Peyer's patch (tissue), 4 donors: ENCODE results near the gene BEST1. TPM values are rescaled to one million over a fixed set of nuclear protein-coding genes. Genes with fewer than 3 reads are reported as not detected.

ENCODE experiments used
- DNase-seq, 3 donors: peaks; one replicate each; pipeline ENCODE4 v3.0.0-alpha.2; 2017 to 2019
- H3K27ac ChIP-seq, 4 donors: fragments of 200-600 bp; sonication (generic); one replicate each; pipeline ENCODE4 v1.5.1; 2016 to 2019
- H3K27me3 ChIP-seq, 2 donors: fragments of 200-600 bp; sonication (generic); one replicate each; pipeline ENCODE4 v1.5.1; 2019
- H3K36me3 ChIP-seq, 3 donors: fragments of 200-600 bp; sonication (generic); one replicate each; pipeline ENCODE4 v1.5.1; 2016 to 2019
- H3K4me1 ChIP-seq, 4 donors: fragments of 200-600 bp; sonication (generic); one replicate each; pipeline ENCODE4 v1.5.1; 2016 to 2019
- H3K4me3 ChIP-seq, 4 donors: fragments of 200-600 bp; sonication (generic); 1 replicate in 3 of 4; 2 replicates in 1 of 4; pipeline ENCODE4 v1.5.1; 2016 to 2019; ENCODE audit warnings: mild to moderate bottlenecking in 1 of 4
- H3K9me3 ChIP-seq, 4 donors: fragments of 200-600 bp; sonication (generic); one replicate each; pipeline ENCODE4 v1.5.1; 2016 to 2019; ENCODE audit warnings: mild to moderate bottlenecking in 1 of 4
- POLR2A ChIP-seq, 2 donors: fragments of 450-650 bp; IDR thresholded peaks; one replicate each; pipeline ENCODE4 v1.5.1; 2017; ENCODE audit warnings: antibody characterized with exemption in 2 of 2, mild to moderate bottlenecking in 2 of 2, moderate library complexity in 2 of 2
- total RNA-seq, 4 donors: library from RNA; depleted of rRNA; stranded (reverse); fragments of >200 nt; gene quantifications; one replicate each; pipeline ENCODE4 v1.1.0, GENCODE V29; 2016
- TF ChIP-seq, protein P1 (sequence below), 6 experiments: fragments of 450-650 bp in 4 of 6; fragments of 200-600 bp in 2 of 6; sonication (generic) in 1 of 6; IDR thresholded peaks; one replicate each; pipeline ENCODE4 v1.5.1; 2017 to 2019; ENCODE audit warnings: antibody characterized with exemption in 6 of 6, mild to moderate bottlenecking in 3 of 6, moderate library complexity in 1 of 6

The BEST1 gene
- total RNA-seq, 4 donors from 2014 or later, result 0.47 to 4.1 (median 2.3) TPM

DNA sequence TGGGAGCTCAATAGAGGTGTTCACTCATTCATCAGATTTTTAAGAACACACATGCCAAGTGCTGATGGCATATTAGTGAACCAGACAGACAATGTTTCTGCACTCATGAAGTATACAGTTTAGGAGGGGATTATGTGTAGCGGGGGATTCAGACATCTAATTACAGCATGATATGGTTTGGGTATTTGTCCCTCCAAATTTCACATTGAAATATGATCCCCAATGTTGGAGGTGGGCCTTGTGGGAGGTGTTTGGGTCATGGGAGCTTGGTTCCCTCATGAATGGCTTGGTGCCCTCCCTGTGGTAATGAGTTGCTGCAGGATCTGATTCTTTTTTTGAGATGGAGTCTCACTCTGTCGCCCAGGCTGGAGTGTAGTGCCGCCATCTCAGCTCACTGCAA is 23.9 kb upstream of the BEST1 start:
- Histone ChIP-seq H3K36me3 (no peaks in the 10 kb centered on the region), H3K27me3 (no peaks in the 10 kb centered on the region), H3K4me1 (peaks cover 0 to 3% (median 0%) of the 10 kb centered on the region in 4 donors), H3K27ac (no peak overlapping the region), H3K9me3 (no peaks in the 10 kb centered on the region), H3K4me3 (no peak overlapping the region)
- no peak for DNase-seq
- TF ChIP-seq, protein P1, sequence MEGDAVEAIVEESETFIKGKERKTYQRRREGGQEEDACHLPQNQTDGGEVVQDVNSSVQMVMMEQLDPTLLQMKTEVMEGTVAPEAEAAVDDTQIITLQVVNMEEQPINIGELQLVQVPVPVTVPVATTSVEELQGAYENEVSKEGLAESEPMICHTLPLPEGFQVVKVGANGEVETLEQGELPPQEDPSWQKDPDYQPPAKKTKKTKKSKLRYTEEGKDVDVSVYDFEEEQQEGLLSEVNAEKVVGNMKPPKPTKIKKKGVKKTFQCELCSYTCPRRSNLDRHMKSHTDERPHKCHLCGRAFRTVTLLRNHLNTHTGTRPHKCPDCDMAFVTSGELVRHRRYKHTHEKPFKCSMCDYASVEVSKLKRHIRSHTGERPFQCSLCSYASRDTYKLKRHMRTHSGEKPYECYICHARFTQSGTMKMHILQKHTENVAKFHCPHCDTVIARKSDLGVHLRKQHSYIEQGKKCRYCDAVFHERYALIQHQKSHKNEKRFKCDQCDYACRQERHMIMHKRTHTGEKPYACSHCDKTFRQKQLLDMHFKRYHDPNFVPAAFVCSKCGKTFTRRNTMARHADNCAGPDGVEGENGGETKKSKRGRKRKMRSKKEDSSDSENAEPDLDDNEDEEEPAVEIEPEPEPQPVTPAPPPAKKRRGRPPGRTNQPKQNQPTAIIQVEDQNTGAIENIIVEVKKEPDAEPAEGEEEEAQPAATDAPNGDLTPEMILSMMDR (IDR thresholded peaks at IDR 0.05), result no peak
- TF ChIP-seq POLR2A (IDR thresholded peaks at IDR 0.05), result no peak

DNA sequence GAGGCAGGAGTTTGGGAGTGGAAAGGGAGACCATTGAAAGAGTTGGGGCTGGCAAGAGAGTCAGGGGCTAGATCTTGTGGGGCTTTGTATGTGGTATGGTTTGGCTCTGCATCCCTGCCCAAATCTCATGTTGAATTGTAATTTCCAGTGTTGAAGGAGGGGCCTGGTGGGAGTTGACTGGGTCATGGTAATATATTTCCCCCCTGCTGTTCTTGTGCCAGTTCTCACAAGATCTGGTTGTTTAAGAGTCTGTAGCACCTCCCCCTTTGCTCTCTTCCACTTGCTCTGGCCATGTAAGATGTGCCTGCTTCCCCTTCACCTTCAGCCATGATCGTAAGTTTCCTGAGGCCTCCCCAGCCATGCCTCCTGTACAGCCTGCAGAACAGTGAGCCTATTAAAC is 22.6 kb upstream of the BEST1 start:
- no peaks in the 10 kb centered on the region for H3K27me3 ChIP-seq
- no peak overlapping the region for H3K27ac ChIP-seq
- no peak for DNase-seq
- H3K4me3 ChIP-seq, result no peak overlapping the region
- TF ChIP-seq, protein P1 (IDR thresholded peaks at IDR 0.05), result no peak
- TF ChIP-seq POLR2A (IDR thresholded peaks at IDR 0.05), result no peak
- H3K4me1 ChIP-seq, result peaks cover 0 to 3% (median 0%) of the 10 kb centered on the region in 4 donors
- H3K9me3 ChIP-seq, result no peaks in the 10 kb centered on the region
- H3K36me3 ChIP-seq, result no peaks in the 10 kb centered on the region

DNA sequence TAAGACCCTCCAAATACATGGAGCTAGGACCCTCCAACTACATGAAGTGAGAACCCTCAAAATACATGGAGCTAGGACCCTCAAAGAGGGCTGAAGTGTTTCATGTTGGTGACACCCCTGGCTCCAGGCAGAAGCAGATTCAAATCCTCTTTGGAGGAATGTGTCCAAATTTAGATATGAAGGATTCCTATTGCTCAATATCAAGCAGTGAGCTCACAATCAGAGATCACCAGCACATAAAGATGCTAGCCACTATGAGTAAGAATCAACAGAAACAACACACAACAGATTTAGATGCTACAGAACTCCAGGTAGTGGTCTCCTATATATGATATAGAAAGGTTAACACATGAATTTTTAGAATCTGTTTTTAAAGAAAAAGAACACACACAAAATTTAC is 21.5 kb upstream of the BEST1 start:
- Histone ChIP-seq H3K27ac (no peak overlapping the region), H3K4me3 (no peak overlapping the region), H3K4me1 (no peaks in the 10 kb centered on the region), H3K36me3 (no peaks in the 10 kb centered on the region), H3K27me3 (no peaks in the 10 kb centered on the region), H3K9me3 (no peaks in the 10 kb centered on the region)
- DNase-seq, result no peak
- TF ChIP-seq POLR2A (IDR thresholded peaks at IDR 0.05), result no peak
- TF ChIP-seq, protein P1 (IDR thresholded peaks at IDR 0.05), result no peak

DNA sequence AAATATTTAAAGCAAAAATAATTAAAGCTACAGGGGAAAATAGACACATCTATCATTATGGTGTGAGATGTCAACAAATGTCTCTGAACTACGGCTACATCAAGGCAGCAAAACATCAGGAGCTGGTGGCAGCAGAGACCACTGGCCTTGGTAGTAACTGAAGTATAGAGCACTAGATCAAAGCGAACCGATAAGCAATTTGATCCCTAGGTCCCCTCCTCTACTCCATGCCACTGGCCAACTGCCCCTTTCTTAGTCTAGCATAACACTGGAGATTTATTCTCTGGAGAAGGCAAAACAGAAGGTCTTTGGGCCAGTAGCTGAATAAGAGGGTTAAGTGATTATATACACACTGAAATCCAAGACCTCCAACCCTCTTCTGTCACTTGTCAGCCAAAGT is 19.2 kb upstream of the BEST1 start:
- Histone ChIP-seq H3K36me3 (no peaks in the 10 kb centered on the region), H3K9me3 (no peaks in the 10 kb centered on the region), H3K27ac (no peak overlapping the region), H3K4me1 (no peaks in the 10 kb centered on the region), H3K27me3 (no peaks in the 10 kb centered on the region), H3K4me3 (no peak overlapping the region)
- TF ChIP-seq, protein P1 (IDR thresholded peaks at IDR 0.05), result no peak
- TF ChIP-seq POLR2A (IDR thresholded peaks at IDR 0.05), result no peak
- DNase-seq, result no peak

DNA sequence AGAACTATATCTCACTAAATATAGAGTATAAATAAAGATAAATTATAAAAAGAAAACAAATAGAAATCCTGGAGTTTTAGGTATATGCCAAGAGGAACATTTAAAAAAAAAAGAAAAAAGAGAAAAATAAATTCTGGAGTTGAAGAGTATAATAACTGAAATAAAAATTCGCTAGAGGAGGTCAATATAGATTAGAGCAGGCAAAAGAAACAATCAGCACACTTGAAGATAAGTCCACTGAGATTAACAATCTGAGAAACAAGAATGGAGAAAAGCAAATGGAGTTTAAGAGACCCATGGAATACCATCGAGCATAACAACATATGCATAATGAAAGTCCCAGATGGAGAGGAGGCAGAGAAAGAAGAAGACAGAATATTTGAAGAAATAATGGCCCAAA is 14.3 kb upstream of the BEST1 start:
- Histone ChIP-seq H3K4me3 (no peak overlapping the region), H3K4me1 (no peaks in the 10 kb centered on the region), H3K27me3 (no peaks in the 10 kb centered on the region), H3K27ac (no peak overlapping the region), H3K9me3 (no peaks in the 10 kb centered on the region), H3K36me3 (no peaks in the 10 kb centered on the region)
- TF ChIP-seq, protein P1 (IDR thresholded peaks at IDR 0.05), result no peak
- TF ChIP-seq POLR2A (IDR thresholded peaks at IDR 0.05), result no peak
- no peak for DNase-seq

DNA sequence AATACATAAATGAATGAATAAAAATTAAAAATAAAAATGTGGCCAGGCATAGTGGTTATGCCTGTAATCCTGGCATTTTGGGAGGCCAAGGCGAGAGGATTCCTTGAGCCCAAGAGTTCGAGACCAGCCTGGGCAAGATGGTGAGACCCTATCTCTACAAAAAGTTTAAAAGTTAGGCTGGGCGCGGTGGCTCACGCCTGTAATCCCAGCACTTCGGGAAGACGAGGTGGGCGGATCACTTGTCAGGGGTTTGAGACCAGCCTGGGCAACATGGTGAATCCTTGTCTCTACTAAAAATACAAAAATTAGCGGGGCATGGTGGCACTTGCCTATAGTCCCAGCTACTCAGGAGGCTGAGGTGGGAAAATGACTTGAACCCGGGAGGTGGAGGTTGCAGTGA is 9.7 kb upstream of the BEST1 start:
- no peak for DNase-seq
- TF ChIP-seq, protein P1 (IDR thresholded peaks at IDR 0.05), result no peak
- TF ChIP-seq POLR2A (IDR thresholded peaks at IDR 0.05), result no peak
- H3K27ac ChIP-seq, result no peak overlapping the region
- no peaks in the 10 kb centered on the region for H3K9me3 ChIP-seq
- no peaks in the 10 kb centered on the region for H3K36me3 ChIP-seq
- H3K4me3 ChIP-seq, result no peak overlapping the region
- no peaks in the 10 kb centered on the region for H3K4me1 ChIP-seq
- H3K27me3 ChIP-seq, result no peaks in the 10 kb centered on the region
